K562 (cell line): Measurements from ENCODE around the gene DAP.
A peak's percentile ranks its signal among the peaks of the same experiment; 100 is the strongest.

Experiments
- ATF1 ChIP-seq, 2 experiments: fragments of 450-650 bp in 1 of 2; IDR thresholded peaks; 2 replicates each; pipeline ENCODE4 v1.6.1; 2016; ENCODE audit warnings: missing compliant biosample characterization in 1 of 2, missing genetic modification characterization in 1 of 2
- ATF7 ChIP-seq: fragments of 450-650 bp; IDR thresholded peaks from 2 replicates; pipeline ENCODE4 v1.7.1; 2014; ENCODE audit warnings: mild to moderate bottlenecking, moderate library complexity
- KAT8 ChIP-seq: fragments of 450-650 bp; IDR thresholded peaks from 2 replicates; pipeline ENCODE4 v1.6.1; 2016; ENCODE audit warnings: low read depth, mild to moderate bottlenecking
- MAFK ChIP-seq: IDR thresholded peaks from 2 replicates; pipeline ENCODE4 v1.6.1; 2011; ENCODE audit warnings: low read length, improper control_type of control experiment
- PHF8 ChIP-seq: fragments of 200-600 bp; sonication (generic); IDR thresholded peaks from 2 replicates; pipeline ENCODE4 v1.6.1; 2012; ENCODE audit warnings: mixed run types, mild to moderate bottlenecking, inconsistent platforms, low read length, moderate library complexity, borderline replicate concordance
- POLR2A ChIP-seq: fragments of 450-650 bp; conservative IDR thresholded peaks from 2 replicates; pipeline ENCODE4 v1.6.1; 2016
- SMAD2 ChIP-seq: fragments of 150-350 bp; IDR thresholded peaks from 2 replicates; pipeline ENCODE4 v1.6.1; 2014; ENCODE audit warnings: low read depth, mild to moderate bottlenecking, low read length
- ZKSCAN8 ChIP-seq: fragments of 200-800 bp; sonication (Bioruptor generic); IDR thresholded peaks from 2 replicates; pipeline ENCODE4 v1.6.1; 2016; ENCODE audit warnings: missing genetic modification characterization, missing compliant biosample characterization

DNA sequence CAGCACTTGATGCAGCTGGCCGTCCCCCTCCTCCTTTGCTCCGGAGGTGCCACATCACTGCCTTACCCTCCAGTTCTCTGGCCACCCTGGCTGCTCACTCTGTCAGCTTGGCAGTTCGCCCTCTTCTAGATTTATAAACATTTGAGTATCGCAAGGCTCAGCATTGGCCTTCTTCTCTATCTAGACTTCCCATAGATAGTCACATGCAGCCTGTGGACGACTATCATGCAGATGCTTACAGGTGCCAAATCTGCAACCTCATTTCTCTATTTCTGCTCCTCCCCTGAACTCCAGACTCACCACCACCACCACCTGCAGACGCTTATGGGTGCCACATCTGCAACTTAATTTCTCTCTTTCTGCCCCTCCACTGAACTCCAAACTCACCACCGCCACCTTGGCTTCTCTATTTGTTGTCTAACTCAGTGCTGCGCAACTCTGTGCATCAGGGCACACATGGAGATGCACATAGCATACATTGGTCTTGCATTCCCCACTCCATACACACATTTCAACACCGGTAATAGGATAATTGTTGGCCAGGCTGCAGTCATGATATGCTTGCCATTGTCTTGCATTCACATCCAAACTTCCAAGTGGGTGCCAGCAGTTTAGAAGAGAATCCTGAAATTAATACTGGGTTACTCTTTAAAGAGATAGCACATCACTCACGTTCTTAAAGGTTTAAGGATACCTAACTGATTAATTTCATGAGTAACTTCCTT, 1.9 kb upstream of the DAP start:
- TF ChIP-seq ATF1 (CRISPR knock-in tag; IDR thresholded peaks at IDR 0.05) (no peak), ATF1 (tag; IDR thresholded peaks at IDR 0.05) (no peak), PHF8 (no peak), MAFK (peak; percentile 26; the same call in 1 of the 2 replicates), KAT8 (no peak), SMAD2 (no peak), ATF7 (no peak), ZKSCAN8 (CRISPR knock-in tag) (no peak), POLR2A (no peak)
